SK-N-MC (cell line): ENCODE measurements around the gene TBK1.

Experiments used
- EZH2 ChIP-seq: fragments of 200-600 bp; sonication (generic); IDR thresholded peaks from one replicate; pipeline ENCODE4 v1.6.1; 2017; ENCODE audit warnings: antibody characterized with exemption
- POLR2AphosphoS5 ChIP-seq: IDR thresholded peaks from 2 replicates; pipeline ENCODE4 v1.6.1; 2012; ENCODE audit warnings: mild to moderate bottlenecking, low read depth, low read length, borderline replicate concordance

DNA sequence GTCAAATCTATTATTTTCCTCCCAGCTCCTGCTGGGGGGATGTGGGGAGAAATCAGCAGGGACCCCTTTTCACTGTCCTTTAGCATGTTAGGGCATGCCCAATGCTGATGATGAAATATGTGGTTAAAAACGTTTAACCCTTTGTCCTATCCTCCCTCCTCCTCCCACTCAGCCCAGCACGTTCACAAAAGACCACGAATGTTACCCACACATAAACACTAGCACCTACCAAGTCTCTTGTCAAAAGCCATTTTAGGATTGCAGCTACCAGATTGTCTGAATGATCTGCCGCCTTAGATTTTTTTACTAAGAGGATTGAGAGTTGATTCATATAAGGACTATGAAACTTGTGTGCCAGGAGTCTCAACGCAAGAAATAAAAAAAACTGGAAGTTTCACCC lies 70.4 kb downstream of the TBK1 start:
- TF ChIP-seq EZH2 (no peak), POLR2AphosphoS5 (no peak)
